Coronary artery (tissue), 2 donors: ENCODE measurements around the gene CACNA1C.
A peak's percentile ranks its signal among the peaks of the same experiment; 100 is the strongest.

ENCODE experiments used
- DNase-seq: peaks from one replicate; pipeline ENCODE4 v3.0.0-alpha.2; 2017; ENCODE audit warnings: low spot score
- H3K27ac ChIP-seq, 2 donors: fragments of 200-600 bp; sonication (generic); one replicate each; pipeline ENCODE4 v1.5.1; 2016 to 2019
- H3K4me3 ChIP-seq: fragments of 200-600 bp; sonication (generic); 2 replicates; pipeline ENCODE4 v1.5.1; 2016; ENCODE audit warnings: mild to moderate bottlenecking, moderate library complexity
- CTCF ChIP-seq: fragments of 200-600 bp; sonication (generic); IDR thresholded peaks from one replicate; pipeline ENCODE4 v1.5.1; 2019; ENCODE audit warnings: antibody characterized with exemption

CACNA1C gene

GRCh38 chr12:2168808-2169207 lies 116.0 kb downstream of the CACNA1C start:
- Histone ChIP-seq H3K27ac (peak overlapping the region; percentile 49 to 78), H3K4me3 (no peak overlapping the region)
- no peak for TF ChIP-seq CTCF
- no peak for DNase-seq

DNA sequence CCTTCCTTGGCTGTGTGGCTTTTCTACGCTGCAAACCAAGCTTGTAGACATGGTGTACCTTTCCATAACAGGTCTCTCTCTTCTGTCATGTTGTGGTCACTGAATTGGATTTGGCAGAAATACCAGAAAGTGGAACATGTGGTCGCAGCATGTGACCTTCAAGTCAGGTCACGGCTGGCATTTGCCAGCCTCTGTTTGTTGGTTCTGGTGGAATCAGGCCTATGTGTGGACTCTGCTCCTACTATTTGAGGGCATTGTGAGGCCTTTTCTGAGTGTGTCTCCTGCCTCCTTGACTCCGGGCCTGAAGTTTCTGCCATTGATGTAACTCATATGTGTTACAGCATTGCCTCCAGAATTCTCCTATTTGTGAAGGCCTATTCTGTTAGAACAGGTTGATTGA lies 116.7 kb downstream of the CACNA1C start:
- no peak for DNase-seq
- TF ChIP-seq CTCF: no peak
- Histone ChIP-seq H3K27ac (peak overlapping the region; percentile 49 to 78), H3K4me3 (no peak overlapping the region)

GRCh38 chr12:2169940-2170339 lies 117.2 kb downstream of the CACNA1C start:
- TF ChIP-seq CTCF: no peak
- no peak for DNase-seq
- Histone ChIP-seq H3K27ac (peak overlapping the region; percentile 49 to 78), H3K4me3 (no peak overlapping the region)

DNA sequence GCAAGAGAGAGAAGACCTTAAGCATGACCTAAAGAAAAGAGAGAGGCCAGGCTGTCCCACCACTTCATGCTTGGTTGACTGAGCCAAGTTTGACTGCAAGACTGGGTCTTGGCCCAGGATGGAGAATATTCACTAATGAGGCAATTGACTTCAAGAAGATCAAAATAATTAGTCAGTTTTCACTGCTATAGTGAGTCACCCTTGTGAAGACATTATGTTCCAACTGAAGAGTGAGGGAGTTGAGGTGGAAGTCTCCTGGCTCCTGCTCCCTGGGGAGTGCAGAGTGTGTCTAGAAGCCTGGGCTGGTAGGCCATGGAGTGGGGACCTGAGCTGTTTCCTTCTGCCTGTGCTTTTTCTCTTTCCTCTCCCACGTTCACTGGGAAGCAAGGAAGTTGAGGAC lies 117.6 kb downstream of the CACNA1C start:
- no peak for TF ChIP-seq CTCF
- no peak for DNase-seq
- H3K4me3 ChIP-seq: no peak overlapping the region
- peak overlapping the region; percentile 49 to 78 for H3K27ac ChIP-seq

DNA sequence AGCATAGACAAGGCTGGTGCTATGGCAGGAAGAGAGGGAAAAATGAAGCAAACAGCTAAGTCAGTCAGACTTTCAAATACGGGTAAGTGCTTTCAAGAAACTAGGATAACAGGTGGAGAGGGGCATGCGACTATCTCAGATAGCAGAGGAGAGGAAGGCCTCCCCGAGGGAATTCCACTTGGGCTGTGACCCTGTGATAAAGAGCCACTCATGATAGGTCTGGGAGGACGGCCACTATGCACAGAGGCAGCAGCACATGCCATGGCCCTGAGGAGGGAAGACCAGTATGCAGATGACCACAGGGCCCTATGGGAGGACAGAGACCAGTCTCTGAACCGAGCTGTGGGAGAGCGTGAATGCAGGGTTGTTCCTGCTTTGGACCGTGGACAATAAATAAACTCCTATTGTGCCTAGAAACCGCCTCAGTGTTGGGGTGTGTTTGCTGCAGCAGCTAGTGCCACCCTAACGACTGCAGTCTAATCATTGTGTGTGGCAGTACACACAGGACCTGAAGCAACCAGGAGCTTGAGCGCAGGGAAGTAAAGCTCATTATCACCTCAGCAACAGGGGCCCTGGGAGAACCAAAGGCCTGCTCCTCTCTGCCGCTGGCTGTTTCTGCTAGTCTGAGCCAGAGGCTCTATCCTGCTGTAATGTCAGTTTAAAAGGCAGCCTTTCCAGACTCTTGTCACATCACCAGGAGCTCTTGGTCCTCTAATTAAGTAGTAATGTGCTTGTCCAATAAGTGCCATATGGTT lies 119.1 kb downstream of the CACNA1C start:
- Histone ChIP-seq H3K4me3 (no peak overlapping the region), H3K27ac (peak overlapping the region in 1 of 2 donors; percentile 13)
- DNase-seq: no peak
- no peak for TF ChIP-seq CTCF

DNA sequence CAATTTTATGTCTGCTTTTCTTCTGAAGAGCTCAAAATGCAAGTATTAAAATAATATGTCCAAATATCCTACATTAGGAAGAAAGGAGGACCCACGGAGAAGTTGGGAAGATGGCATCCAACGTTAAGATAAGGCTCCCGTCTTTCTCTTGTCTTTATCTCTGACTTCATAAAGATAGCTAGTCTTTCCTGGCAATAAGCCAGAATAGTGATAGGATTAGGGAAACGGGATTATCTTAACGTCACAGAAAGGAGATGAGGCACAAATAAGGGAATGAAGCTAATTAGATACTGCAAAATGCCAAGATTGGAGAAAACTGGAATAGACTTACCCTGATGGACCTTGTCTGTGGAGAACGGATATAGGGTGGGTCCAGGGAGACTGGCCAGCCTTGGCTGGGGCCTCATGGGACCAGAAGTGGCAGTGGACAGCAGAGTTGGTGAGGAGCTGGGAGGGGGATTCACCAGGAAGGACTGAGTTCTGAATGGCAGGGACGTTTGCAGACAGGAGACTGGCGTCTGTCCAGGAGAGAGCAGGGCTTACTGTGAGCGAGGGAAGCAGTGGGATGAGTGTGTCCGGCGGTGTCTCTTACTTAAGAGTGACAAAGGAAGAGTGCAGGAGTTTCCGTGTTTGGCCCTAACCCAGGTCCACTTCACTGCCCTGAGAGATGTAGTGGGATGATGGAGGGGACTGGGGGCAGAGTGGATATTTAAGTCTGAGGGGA lies 119.9 kb downstream of the CACNA1C start:
- no peak for TF ChIP-seq CTCF
- H3K27ac ChIP-seq: no peak overlapping the region
- no peak overlapping the region for H3K4me3 ChIP-seq
- DNase-seq: no peak

- Histone ChIP-seq H3K27ac (no peak overlapping the region), H3K4me3 (no peak overlapping the region)
- no peak for TF ChIP-seq CTCF
- no peak for DNase-seq
Measured at GRCh38 chr12:2173971-2174370, 121.2 kb downstream of the CACNA1C start.
